Measurements from ENCODE around the gene ARID1B.
A peak's percentile ranks its signal among the peaks of the same experiment; 100 is the strongest.

ARID1B gene

DNA sequence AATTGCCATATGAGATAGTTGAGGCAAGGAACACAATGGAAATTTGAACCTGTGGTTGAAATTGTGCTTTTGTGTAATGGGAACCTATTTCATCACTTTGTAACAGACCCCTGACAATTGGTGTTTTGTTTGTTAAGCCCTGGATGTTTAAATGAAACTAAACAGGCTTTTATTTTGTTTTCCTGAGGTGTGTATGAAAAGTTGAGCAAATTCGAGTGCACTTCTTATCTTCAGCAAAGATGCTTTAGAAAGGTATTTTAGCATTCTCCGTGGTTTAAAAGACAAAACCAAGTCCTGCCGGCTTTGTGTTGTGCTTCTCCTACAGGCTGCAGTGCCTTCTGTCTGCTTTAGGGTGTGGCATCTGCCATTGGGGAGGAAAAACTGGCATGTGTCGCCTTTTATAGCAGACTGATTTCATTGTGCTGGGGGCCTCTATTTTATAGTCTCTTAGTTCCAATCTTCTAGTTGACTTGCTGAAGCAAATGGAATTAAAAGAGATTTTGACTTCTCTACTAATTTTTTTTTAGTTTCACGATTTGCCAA lies 2.2 kb upstream of the ARID1B start:
- H3K9me3 ChIP-seq (ENCODE audit: control insufficient read depth, low read length), result no peaks in the 10 kb centered on the region
- H3K4me3 ChIP-seq (ENCODE audit: low read length), result peak overlapping the region; percentile 51
- H3K27me3 ChIP-seq (replicated peaks; ENCODE audit: control insufficient read depth, insufficient read depth, low read length), result no peaks in the 10 kb centered on the region
- H3K9ac ChIP-seq (ENCODE audit: low read length), result peak overlapping the region; percentile 66
- H3K4me1 ChIP-seq (ENCODE audit: control insufficient read depth, insufficient read depth, low read length), result peaks cover 23% of the 10 kb centered on the region
- no peaks in the 10 kb centered on the region for H3K36me3 ChIP-seq (ENCODE audit: control insufficient read depth, insufficient read depth, low read length, severe bottlenecking)
- peak; percentile 49 for DNase-seq (ENCODE audit: low read depth)

DNA sequence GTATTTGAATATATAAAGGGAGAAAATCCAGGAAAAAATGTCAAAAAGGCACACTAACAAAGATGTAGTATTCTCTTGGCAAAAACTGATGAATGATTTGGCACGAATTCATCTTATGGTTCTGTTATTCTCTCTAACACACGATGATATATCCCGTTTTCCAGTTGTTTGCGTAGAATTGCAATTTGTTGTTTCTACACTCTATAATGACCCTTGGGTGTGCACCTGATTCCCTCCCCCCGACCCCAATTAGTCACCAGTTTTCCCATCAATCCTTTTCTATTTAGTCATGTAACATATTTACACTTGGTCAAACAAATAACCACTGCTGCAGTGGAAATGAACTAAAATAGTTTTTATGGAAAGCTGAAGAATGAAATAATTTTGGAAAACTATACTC lies 1.5 kb upstream of the ARID1B start:
- peaks cover 24% of the 10 kb centered on the region for H3K4me1 ChIP-seq (ENCODE audit: control insufficient read depth, insufficient read depth, low read length)
- H3K9ac ChIP-seq (ENCODE audit: low read length), result peak overlapping the region; percentile 66
- peak overlapping the region; percentile 87 for H3K4me3 ChIP-seq (ENCODE audit: low read length)
- H3K27me3 ChIP-seq (replicated peaks; ENCODE audit: control insufficient read depth, insufficient read depth, low read length), result no peaks in the 10 kb centered on the region
- H3K36me3 ChIP-seq (ENCODE audit: control insufficient read depth, insufficient read depth, low read length, severe bottlenecking), result no peaks in the 10 kb centered on the region
- DNase-seq (ENCODE audit: low read depth), result no peak
- H3K9me3 ChIP-seq (ENCODE audit: control insufficient read depth, low read length), result no peaks in the 10 kb centered on the region

DNA sequence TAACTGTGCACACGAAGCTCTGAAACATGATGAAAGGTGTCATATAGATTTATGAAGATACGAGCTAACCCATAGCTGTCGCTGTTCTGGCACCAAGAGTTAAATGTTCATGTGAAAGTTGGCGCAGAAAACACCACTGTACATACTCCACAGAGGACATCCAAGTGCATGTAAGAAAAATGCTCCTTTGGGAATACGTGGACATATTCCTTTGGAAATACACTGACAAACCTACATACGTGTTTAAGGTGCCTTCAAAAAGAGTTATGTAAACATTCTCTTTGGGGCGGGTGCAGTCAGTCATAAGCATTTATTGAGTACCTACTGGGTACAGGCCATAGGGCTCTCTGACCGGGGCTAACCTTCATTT lies 723 bp upstream of the ARID1B start:
- DNase-seq (ENCODE audit: low read depth), result peak; percentile 63
- peak overlapping the region; percentile 97 for H3K9ac ChIP-seq (ENCODE audit: low read length)
- peaks cover 32% of the 10 kb centered on the region for H3K4me1 ChIP-seq (ENCODE audit: control insufficient read depth, insufficient read depth, low read length)
- H3K36me3 ChIP-seq (ENCODE audit: control insufficient read depth, insufficient read depth, low read length, severe bottlenecking), result no peaks in the 10 kb centered on the region
- no peaks in the 10 kb centered on the region for H3K27me3 ChIP-seq (replicated peaks; ENCODE audit: control insufficient read depth, insufficient read depth, low read length)
- peak overlapping the region; percentile 87 for H3K4me3 ChIP-seq (ENCODE audit: low read length)
- H3K9me3 ChIP-seq (ENCODE audit: control insufficient read depth, low read length), result no peaks in the 10 kb centered on the region

DNA sequence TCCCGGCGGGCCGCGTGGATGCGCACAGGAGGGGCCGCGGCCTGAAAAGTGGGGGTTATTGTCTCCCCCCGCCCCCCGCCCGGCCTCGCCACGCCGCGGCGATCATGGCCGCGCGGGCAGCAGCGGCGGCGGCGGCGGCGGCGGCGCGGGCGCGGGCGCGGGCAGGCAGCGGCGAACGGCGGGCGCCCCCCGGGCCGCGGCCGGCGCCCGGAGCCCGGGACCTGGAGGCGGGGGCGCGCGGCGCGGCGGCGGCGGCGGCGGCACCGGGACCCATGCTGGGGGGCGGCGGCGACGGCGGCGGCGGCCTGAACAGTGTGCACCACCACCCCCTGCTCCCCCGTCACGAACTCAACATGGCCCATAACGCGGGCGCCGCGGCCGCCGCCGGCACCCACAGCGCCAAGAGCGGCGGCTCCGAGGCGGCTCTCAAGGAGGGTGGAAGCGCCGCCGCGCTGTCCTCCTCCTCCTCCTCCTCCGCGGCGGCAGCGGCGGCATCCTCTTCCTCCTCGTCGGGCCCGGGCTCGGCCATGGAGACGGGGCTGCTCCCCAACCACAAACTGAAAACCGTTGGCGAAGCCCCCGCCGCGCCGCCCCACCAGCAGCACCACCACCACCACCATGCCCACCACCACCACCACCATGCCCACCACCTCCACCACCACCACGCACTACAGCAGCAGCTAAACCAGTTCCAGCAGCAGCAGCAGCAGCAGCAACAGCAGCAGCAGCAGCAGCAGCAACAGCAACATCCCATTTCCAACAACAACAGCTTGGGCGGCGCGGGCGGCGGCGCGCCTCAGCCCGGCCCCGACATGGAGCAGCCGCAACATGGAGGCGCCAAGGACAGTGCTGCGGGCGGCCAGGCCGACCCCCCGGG lies 637 bp downstream of the ARID1B start:
- Histone ChIP-seq H3K4me1 (ENCODE audit: control insufficient read depth, insufficient read depth, low read length) (peaks cover 42% of the 10 kb centered on the region), H3K9ac (ENCODE audit: low read length) (peak overlapping the region; percentile 97), H3K36me3 (ENCODE audit: control insufficient read depth, insufficient read depth, low read length, severe bottlenecking) (no peaks in the 10 kb centered on the region), H3K9me3 (ENCODE audit: control insufficient read depth, low read length) (no peaks in the 10 kb centered on the region), H3K27me3 (replicated peaks; ENCODE audit: control insufficient read depth, insufficient read depth, low read length) (no peaks in the 10 kb centered on the region), H3K4me3 (ENCODE audit: low read length) (peak overlapping the region; percentile 88)
- peak; percentile 74 for DNase-seq (ENCODE audit: low read depth)

DNA sequence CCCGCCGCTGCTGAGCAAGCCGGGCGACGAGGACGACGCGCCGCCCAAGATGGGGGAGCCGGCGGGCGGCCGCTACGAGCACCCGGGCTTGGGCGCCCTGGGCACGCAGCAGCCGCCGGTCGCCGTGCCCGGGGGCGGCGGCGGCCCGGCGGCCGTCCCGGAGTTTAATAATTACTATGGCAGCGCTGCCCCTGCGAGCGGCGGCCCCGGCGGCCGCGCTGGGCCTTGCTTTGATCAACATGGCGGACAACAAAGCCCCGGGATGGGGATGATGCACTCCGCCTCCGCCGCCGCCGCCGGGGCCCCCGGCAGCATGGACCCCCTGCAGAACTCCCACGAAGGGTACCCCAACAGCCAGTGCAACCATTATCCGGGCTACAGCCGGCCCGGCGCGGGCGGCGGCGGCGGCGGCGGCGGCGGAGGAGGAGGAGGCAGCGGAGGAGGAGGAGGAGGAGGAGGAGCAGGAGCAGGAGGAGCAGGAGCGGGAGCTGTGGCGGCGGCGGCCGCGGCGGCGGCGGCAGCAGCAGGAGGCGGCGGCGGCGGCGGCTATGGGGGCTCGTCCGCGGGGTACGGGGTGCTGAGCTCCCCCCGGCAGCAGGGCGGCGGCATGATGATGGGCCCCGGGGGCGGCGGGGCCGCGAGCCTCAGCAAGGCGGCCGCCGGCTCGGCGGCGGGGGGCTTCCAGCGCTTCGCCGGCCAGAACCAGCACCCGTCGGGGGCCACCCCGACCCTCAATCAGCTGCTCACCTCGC lies 1.5 kb downstream of the ARID1B start:
- DNase-seq (ENCODE audit: low read depth), result peak; percentile 60
- Histone ChIP-seq H3K9ac (ENCODE audit: low read length) (peak overlapping the region; percentile 89), H3K36me3 (ENCODE audit: control insufficient read depth, insufficient read depth, low read length, severe bottlenecking) (no peaks in the 10 kb centered on the region), H3K27me3 (replicated peaks; ENCODE audit: control insufficient read depth, insufficient read depth, low read length) (no peaks in the 10 kb centered on the region), H3K4me3 (ENCODE audit: low read length) (peak overlapping the region; percentile 88), H3K9me3 (ENCODE audit: control insufficient read depth, low read length) (no peaks in the 10 kb centered on the region), H3K4me1 (ENCODE audit: control insufficient read depth, insufficient read depth, low read length) (peaks cover 50% of the 10 kb centered on the region)

DNA sequence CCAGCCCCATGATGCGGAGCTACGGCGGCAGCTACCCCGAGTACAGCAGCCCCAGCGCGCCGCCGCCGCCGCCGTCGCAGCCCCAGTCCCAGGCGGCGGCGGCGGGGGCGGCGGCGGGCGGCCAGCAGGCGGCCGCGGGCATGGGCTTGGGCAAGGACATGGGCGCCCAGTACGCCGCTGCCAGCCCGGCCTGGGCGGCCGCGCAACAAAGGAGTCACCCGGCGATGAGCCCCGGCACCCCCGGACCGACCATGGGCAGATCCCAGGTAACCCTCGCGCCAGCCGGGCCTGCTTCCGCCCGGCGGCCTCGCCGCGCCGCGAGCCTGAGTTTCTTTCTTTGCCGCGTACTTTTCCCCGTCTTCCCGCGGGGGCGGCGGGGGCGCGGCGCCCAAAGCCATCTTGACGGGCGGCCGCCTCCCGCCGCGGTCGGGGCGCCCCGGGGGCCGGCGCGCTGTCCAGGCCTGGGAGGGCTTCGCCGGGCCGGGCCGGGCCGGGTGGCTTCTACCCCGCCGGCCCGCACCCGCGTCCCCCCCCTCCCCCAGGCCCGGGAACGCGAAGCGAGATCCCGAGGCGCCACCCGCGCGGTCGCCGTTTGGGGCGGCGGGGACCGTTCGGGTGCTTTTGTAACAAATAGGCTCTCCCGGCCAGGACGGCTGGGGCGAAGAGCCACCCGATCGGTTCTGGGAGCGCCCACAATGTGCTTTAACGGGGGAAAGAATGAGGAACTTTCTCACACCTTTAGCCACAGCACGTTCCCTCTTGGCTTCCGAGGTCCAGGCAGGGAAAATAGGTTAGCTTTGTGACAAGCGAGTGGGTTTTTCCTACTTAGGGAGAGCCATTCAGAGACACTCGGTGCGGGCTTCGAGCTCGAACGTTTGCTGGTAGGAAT lies 2.3 kb downstream of the ARID1B start:
- Histone ChIP-seq H3K36me3 (ENCODE audit: control insufficient read depth, insufficient read depth, low read length, severe bottlenecking) (no peaks in the 10 kb centered on the region), H3K9me3 (ENCODE audit: control insufficient read depth, low read length) (no peaks in the 10 kb centered on the region), H3K9ac (ENCODE audit: low read length) (peak overlapping the region; percentile 89), H3K27me3 (replicated peaks; ENCODE audit: control insufficient read depth, insufficient read depth, low read length) (no peaks in the 10 kb centered on the region), H3K4me3 (ENCODE audit: low read length) (peak overlapping the region; percentile 88), H3K4me1 (ENCODE audit: control insufficient read depth, insufficient read depth, low read length) (peaks cover 56% of the 10 kb centered on the region)
- peak; percentile 69 for DNase-seq (ENCODE audit: low read depth)

DNA sequence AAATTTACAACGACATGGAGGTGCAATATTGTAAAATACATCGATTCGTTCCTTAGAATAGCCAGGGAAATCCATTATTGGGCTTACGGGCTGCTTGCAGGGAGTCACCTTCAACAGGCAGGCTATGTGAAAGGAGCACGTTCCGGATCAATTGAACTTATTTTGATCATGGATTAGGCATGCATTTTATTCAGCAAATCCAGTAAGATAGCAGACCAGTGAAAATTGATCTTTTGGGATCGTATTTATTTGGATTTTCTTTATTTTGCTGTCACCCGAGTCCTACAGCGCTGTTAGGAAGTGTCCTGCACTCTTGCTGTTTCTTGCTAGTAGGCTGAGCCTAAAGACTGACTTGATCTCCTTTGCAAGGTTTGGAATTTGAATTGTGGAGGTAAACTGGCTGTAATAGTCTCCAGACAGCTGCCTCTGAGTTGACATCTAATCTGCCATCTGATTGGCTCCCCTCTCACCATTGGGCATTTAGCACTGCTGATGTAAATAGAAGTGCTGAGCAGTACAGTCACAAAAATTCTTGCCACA lies 3.0 kb downstream of the ARID1B start:
- H3K9me3 ChIP-seq (ENCODE audit: control insufficient read depth, low read length), result no peaks in the 10 kb centered on the region
- DNase-seq (ENCODE audit: low read depth), result peak; percentile 93
- peaks cover 52% of the 10 kb centered on the region for H3K4me1 ChIP-seq (ENCODE audit: control insufficient read depth, insufficient read depth, low read length)
- H3K27me3 ChIP-seq (replicated peaks; ENCODE audit: control insufficient read depth, insufficient read depth, low read length), result no peaks in the 10 kb centered on the region
- no peaks in the 10 kb centered on the region for H3K36me3 ChIP-seq (ENCODE audit: control insufficient read depth, insufficient read depth, low read length, severe bottlenecking)
- peak overlapping the region; percentile 89 for H3K9ac ChIP-seq (ENCODE audit: low read length)
- peak overlapping the region; percentile 88 for H3K4me3 ChIP-seq (ENCODE audit: low read length)

DNA sequence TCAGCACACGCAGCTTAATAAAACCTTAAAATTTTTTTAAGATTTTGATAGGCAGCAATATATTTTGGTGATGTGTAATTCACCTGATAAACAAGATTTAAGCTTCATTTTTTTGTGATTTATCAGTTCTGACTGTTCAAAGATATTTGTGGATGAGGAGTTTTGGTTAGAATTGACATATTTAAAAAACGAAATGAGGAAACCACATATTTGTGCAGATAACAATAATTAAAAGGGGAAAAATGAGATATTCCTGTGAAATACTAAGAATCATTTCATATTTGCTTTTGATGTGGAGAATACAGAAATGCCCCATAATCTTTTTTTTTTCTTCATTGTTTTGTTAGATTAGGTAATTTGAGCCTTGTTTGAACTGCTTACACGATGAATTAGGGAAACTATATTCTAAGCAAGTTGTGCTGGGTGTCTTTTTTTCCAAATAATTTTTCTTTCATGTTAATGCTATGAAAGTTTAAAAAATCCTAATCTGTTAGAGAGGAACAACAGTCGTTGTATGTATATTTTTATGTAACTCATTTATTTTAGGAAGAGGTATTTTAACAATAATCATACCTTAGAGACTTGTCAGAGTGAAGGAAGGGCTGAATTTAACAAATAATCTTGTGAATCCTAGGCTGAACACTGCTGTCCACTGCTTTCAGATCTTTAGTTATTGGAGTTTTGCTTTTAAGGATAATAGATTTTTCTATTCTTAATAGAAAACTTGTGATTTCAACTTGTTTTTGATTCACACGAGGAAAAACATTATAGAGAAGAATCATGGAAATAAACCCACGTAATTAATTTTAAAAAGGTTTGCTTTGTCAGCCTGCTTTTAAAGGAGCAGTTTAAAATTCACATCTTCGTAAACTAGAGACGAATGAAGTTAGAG lies 4.0 kb downstream of the ARID1B start:
- DNase-seq (ENCODE audit: low read depth), result peak; percentile 33
- H3K9me3 ChIP-seq (ENCODE audit: control insufficient read depth, low read length), result no peaks in the 10 kb centered on the region
- peak overlapping the region; percentile 89 for H3K9ac ChIP-seq (ENCODE audit: low read length)
- no peaks in the 10 kb centered on the region for H3K36me3 ChIP-seq (ENCODE audit: control insufficient read depth, insufficient read depth, low read length, severe bottlenecking)
- peak overlapping the region; percentile 88 for H3K4me3 ChIP-seq (ENCODE audit: low read length)
- H3K4me1 ChIP-seq (ENCODE audit: control insufficient read depth, insufficient read depth, low read length), result peaks cover 41% of the 10 kb centered on the region
- H3K27me3 ChIP-seq (replicated peaks; ENCODE audit: control insufficient read depth, insufficient read depth, low read length), result no peaks in the 10 kb centered on the region

DNA sequence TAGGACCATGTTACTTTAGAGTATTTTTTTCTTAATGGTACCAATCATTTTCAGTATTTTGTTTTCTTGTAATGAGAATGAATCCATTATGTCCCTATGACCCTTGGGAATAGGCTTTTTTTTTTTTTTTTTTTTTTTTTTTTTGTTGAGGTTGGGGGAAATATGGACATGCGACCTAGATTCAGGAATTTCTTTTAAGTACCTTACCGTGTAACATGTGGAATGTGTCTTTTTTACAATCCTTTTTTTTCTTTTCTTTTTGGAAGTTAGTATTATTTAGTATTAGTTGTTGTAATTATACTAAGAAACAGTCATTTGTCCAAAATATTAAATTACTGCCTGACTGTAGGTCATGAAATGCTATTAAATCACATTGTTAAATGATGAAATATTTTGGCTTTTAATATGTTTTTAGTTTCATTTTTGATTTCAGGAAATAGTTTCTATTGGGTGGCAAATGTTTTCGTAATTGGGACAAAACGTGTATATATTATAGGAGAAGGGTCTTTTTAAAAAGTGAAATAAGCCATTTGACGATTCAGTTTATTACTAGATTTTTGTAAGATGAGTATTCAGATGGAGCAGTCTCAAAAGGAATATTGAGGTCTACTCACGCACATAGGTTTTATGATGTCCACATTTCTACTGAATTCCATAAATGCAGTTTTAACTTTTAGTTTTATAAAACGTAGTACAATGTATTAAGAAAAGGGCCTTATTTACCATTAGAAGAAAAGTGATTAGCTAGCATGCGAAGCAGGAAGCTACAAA lies 4.9 kb downstream of the ARID1B start:
- Histone ChIP-seq H3K4me1 (ENCODE audit: control insufficient read depth, insufficient read depth, low read length) (peaks cover 41% of the 10 kb centered on the region), H3K36me3 (ENCODE audit: control insufficient read depth, insufficient read depth, low read length, severe bottlenecking) (no peaks in the 10 kb centered on the region)
- DNase-seq (ENCODE audit: low read depth), result peak; percentile 60

More for the DNA sequence above, 4.9 kb downstream of the ARID1B start:
- Histone ChIP-seq H3K9ac (ENCODE audit: low read length) (peak overlapping the region; percentile 89), H3K9me3 (ENCODE audit: control insufficient read depth, low read length) (no peaks in the 10 kb centered on the region), H3K4me3 (ENCODE audit: low read length) (peak overlapping the region; percentile 88), H3K27me3 (replicated peaks; ENCODE audit: control insufficient read depth, insufficient read depth, low read length) (no peaks in the 10 kb centered on the region)
